ENCODE measurements around the gene FBXO27. TPM values are rescaled to one million over a fixed set of nuclear protein-coding genes. Genes with fewer than 3 reads are reported as not detected.

FBXO27 gene
- total and polyA plus RNA-seq, 2 of the 8 experiments (the other 6 are each of a cell fraction or from before 2014, with no cell fraction given) = 10.9 to 25.5 TPM

DNA sequence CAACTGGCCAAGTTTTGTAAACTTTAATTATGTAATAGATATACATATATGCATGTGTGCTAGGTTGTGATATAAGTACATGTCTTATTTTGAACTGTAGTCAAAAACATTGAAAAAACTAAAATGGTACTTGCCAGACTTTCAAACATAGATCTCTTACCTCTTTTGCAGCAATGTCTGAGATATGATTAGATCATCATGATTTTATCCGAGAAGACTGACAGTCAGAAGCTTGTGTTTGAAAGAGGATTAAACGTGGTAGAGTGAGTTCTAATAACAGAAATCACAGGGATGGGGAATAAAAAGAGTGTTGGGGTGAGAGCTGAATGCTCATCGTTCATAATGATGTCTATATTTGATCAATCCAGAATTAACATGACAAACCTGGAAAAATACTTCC, 33.6 kb upstream of the FBXO27 start:
- H3K4me2 ChIP-seq (ENCODE audit: insufficient read depth in 1 of 2, low read depth in 2 of 2, low read length in 2 of 2) = no peak overlapping the region
- no peak overlapping the region for H3K14ac ChIP-seq (ENCODE audit: insufficient read length)
- no peaks in the 10 kb centered on the region for H3K79me1 ChIP-seq (ENCODE audit: low read depth, low read length)
- no peaks in the 10 kb centered on the region for H3K9me3 ChIP-seq (ENCODE audit: insufficient read depth in 2 of 2, low read depth in 1 of 2, low read length in 1 of 2)
- H2AFZ ChIP-seq (ENCODE audit: low read length) = no peak overlapping the region
- no peak overlapping the region for H3K9ac ChIP-seq (replicated peaks in 1 of 4; ENCODE audit: extremely low read depth in 1 of 4, low read depth in 3 of 4, low read length in 3 of 4)
- ChIA-PET POLR2A (ENCODE audit: partially characterized antibody) (no interaction called here), CTCF (ENCODE audit: partially characterized antibody) (interaction anchor here (1.0 kb wide), 1 partner anchor 17 kb away, joined by 3 read pairs; no protein-coding TSS in a partner anchor)
- H2AK5ac ChIP-seq (ENCODE audit: low read depth, low read length) = no peak overlapping the region
- H3K18ac ChIP-seq (ENCODE audit: extremely low read depth, low read length) = no peak overlapping the region
- H2BK5ac ChIP-seq (ENCODE audit: low read depth, low read length) = no peak overlapping the region
- no peak overlapping the region for H3K27ac ChIP-seq (ENCODE audit: low read depth, low read length)
- H3K27me3 ChIP-seq (replicated peaks in 1 of 4; ENCODE audit: control insufficient read depth in 3 of 4, extremely low read depth in 1 of 4, insufficient read depth in 3 of 4, low read length in 3 of 4) = no peaks in the 10 kb centered on the region
- H3K23ac ChIP-seq (ENCODE audit: insufficient read length) = no peak overlapping the region
- no peak overlapping the region for H4K91ac ChIP-seq (replicated peaks; ENCODE audit: insufficient read length, low read length)
- H3K4ac ChIP-seq (replicated peaks; ENCODE audit: insufficient read length, low read depth, low read length) = no peak overlapping the region
- H3K79me2 ChIP-seq (ENCODE audit: control insufficient read depth in 1 of 2, insufficient read depth in 2 of 2, low read length in 2 of 2) = no peaks in the 10 kb centered on the region
- no peak for DNase-seq (ENCODE audit: low read depth in 1 of 2, low spot score in 2 of 2)
- H2BK15ac ChIP-seq (ENCODE audit: low read length) = no peak overlapping the region
- H3K36me3 ChIP-seq (ENCODE audit: control insufficient read depth in 2 of 4, insufficient read depth in 4 of 4, low read length in 3 of 4) = no peaks in the 10 kb centered on the region
- FAIRE-seq = no peak
- H2BK12ac ChIP-seq (ENCODE audit: low read depth, low read length) = no peak overlapping the region
- no peaks in the 10 kb centered on the region for H3K4me1 ChIP-seq (replicated peaks in 1 of 4; ENCODE audit: control insufficient read depth in 3 of 4, insufficient read depth in 4 of 4, low read length in 3 of 4)
- H2BK120ac ChIP-seq (replicated peaks; ENCODE audit: low read depth, low read length) = no peak overlapping the region
- H4K5ac ChIP-seq (ENCODE audit: insufficient read length, low read depth, low read length) = no peak overlapping the region
- H3K23me2 ChIP-seq (ENCODE audit: low read depth, low read length) = no peaks in the 10 kb centered on the region; the same call in 1 of the 2 replicates
- 77% methylated on average over 3 of the region's 3 CpGs; no CpG with 5 or more reads in 1 of the 2 experiments for WGBS, 2 experiments (ENCODE audit: extremely low coverage in 1 of 2, insufficient coverage in 1 of 2, insufficient read length in 1 of 2, insufficient replicate concordance in 2 of 2, low coverage in 1 of 2, low lambda C conversion rate in 2 of 2, missing lambda C conversion rate in 1 of 2)
- H4K20me1 ChIP-seq (replicated peaks in 1 of 2; ENCODE audit: control insufficient read depth in 1 of 2, insufficient read depth in 2 of 2, low read length in 2 of 2) = no peaks in the 10 kb centered on the region
- TF ChIP-seq JUN (IDR thresholded peaks at IDR 0.05; ENCODE audit: low read depth, low read length) (no peak), JUND (IDR thresholded peaks at IDR 0.05; ENCODE audit: low read length) (no peak), SIN3A (conservative IDR thresholded peaks at IDR 0.05 in 1 of 2, IDR thresholded peaks at IDR 0.05 in 1 of 2; ENCODE audit: low read depth in 1 of 2, low read length in 2 of 2) (no peak), GTF2F1 (IDR thresholded peaks at IDR 0.05; ENCODE audit: borderline replicate concordance, low read depth, low read length) (no peak), CHD1 (IDR thresholded peaks at IDR 0.05; ENCODE audit: low read depth, low read length) (no peak)
- H4K8ac ChIP-seq (ENCODE audit: extremely low read depth, insufficient read depth, low read length) = no peak overlapping the region
- no peak overlapping the region for H3K56ac ChIP-seq (replicated peaks; ENCODE audit: insufficient read length, low read depth, low read length)
- no peak overlapping the region for H2BK20ac ChIP-seq (ENCODE audit: low read length)
- H3K4me3 ChIP-seq (ENCODE audit: extremely low read depth in 1 of 4, insufficient read depth in 2 of 4, low read depth in 3 of 4, low read length in 4 of 4) = no peak overlapping the region

Data from H1 (cell line).